ENCODE results near the gene CYB561A3. TPM values are rescaled to one million over a fixed set of nuclear protein-coding genes. Genes with fewer than 3 reads are reported as not detected.

The CYB561A3 gene
- total and polyA plus RNA-seq, 2 of the 13 experiments (the other 11 are each of a cell fraction or from before 2014, with no cell fraction given): 11.4 to 14.9 TPM

GRCh38 chr11:61336171-61336935, 25.3 kb downstream of the CYB561A3 start (continued):
- TF ChIP-seq, protein P1, sequence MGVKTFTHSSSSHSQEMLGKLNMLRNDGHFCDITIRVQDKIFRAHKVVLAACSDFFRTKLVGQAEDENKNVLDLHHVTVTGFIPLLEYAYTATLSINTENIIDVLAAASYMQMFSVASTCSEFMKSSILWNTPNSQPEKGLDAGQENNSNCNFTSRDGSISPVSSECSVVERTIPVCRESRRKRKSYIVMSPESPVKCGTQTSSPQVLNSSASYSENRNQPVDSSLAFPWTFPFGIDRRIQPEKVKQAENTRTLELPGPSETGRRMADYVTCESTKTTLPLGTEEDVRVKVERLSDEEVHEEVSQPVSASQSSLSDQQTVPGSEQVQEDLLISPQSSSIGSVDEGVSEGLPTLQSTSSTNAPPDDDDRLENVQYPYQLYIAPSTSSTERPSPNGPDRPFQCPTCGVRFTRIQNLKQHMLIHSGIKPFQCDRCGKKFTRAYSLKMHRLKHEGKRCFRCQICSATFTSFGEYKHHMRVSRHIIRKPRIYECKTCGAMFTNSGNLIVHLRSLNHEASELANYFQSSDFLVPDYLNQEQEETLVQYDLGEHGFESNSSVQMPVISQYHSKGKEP (CRISPR knock-in tag; IDR thresholded peaks at IDR 0.05): 0 out of 2 replicates have a peak, but pooled peaks have one; percentile 35
- TF ChIP-seq GATAD1 (CRISPR knock-in tag; IDR thresholded peaks at IDR 0.05) (peak; percentile 43; the same call in 1 of the 2 replicates), ATF7 (IDR thresholded peaks at IDR 0.05) (no peak), ATF7 (CRISPR knock-in tag; IDR thresholded peaks at IDR 0.05) (no peak), SAP130 (CRISPR knock-in tag; IDR thresholded peaks at IDR 0.05; ENCODE audit: low read depth) (peak; percentile 74), MXI1 (IDR thresholded peaks at IDR 0.05; ENCODE audit: borderline replicate concordance, low read depth, low read length) (peak; percentile 56; the same call in 1 of the 3 replicates), CEBPZ (IDR thresholded peaks at IDR 0.05; ENCODE audit: low read length) (no peak), PHF8 (CRISPR knock-in tag; IDR thresholded peaks at IDR 0.05) (0 out of 2 replicates have a peak, but pooled peaks have one; percentile 17), KDM4B (CRISPR knock-in tag; IDR thresholded peaks at IDR 0.05) (peak; percentile 82), ZNF614 (CRISPR knock-in tag; IDR thresholded peaks at IDR 0.05; ENCODE audit: borderline replicate concordance) (0 out of 2 replicates have a peak, but pooled peaks have one; percentile 42), ZNF75D (CRISPR knock-in tag; IDR thresholded peaks at IDR 0.05; ENCODE audit: borderline replicate concordance) (no peak), ZNF556 (CRISPR knock-in tag; IDR thresholded peaks at IDR 0.05; ENCODE audit: borderline replicate concordance) (peak; percentile 99), KLF6 (CRISPR knock-in tag; IDR thresholded peaks at IDR 0.05) (no peak), HNRNPH1 (optimal IDR thresholded peaks at IDR 0.05; ENCODE audit: low read depth, low read length) (no peak), RBM22 (optimal IDR thresholded peaks at IDR 0.05; ENCODE audit: low read length) (no peak), EED (CRISPR knock-in tag; IDR thresholded peaks at IDR 0.05) (0 out of 2 replicates have a peak, but pooled peaks have one; percentile 37), XRCC5 (optimal IDR thresholded peaks at IDR 0.05; ENCODE audit: low read length) (peak; percentile 93), MEIS2 (CRISPR knock-in tag; IDR thresholded peaks at IDR 0.05) (no peak), PRPF4 (IDR thresholded peaks at IDR 0.05; ENCODE audit: low read depth, low read length, poor library complexity, severe bottlenecking) (no peak), ZNF350 (CRISPR knock-in tag; IDR thresholded peaks at IDR 0.05; ENCODE audit: borderline replicate concordance, low read depth) (no peak; the same call in 1 of the 2 replicates)
- TF ChIP-seq, protein P2, sequence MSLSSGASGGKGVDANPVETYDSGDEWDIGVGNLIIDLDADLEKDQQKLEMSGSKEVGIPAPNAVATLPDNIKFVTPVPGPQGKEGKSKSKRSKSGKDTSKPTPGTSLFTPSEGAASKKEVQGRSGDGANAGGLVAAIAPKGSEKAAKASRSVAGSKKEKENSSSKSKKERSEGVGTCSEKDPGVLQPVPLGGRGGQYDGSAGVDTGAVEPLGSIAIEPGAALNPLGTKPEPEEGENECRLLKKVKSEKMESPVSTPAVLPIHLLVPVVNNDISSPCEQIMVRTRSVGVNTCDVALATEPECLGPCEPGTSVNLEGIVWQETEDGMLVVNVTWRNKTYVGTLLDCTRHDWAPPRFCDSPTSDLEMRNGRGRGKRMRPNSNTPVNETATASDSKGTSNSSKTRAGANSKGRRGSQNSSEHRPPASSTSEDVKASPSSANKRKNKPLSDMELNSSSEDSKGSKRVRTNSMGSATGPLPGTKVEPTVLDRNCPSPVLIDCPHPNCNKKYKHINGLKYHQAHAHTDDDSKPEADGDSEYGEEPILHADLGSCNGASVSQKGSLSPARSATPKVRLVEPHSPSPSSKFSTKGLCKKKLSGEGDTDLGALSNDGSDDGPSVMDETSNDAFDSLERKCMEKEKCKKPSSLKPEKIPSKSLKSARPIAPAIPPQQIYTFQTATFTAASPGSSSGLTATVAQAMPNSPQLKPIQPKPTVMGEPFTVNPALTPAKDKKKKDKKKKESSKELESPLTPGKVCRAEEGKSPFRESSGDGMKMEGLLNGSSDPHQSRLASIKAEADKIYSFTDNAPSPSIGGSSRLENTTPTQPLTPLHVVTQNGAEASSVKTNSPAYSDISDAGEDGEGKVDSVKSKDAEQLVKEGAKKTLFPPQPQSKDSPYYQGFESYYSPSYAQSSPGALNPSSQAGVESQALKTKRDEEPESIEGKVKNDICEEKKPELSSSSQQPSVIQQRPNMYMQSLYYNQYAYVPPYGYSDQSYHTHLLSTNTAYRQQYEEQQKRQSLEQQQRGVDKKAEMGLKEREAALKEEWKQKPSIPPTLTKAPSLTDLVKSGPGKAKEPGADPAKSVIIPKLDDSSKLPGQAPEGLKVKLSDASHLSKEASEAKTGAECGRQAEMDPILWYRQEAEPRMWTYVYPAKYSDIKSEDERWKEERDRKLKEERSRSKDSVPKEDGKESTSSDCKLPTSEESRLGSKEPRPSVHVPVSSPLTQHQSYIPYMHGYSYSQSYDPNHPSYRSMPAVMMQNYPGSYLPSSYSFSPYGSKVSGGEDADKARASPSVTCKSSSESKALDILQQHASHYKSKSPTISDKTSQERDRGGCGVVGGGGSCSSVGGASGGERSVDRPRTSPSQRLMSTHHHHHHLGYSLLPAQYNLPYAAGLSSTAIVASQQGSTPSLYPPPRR (CRISPR knock-in tag; IDR thresholded peaks at IDR 0.05; ENCODE audit: borderline replicate concordance): no peak

Data from HepG2 (cell line).